HEK293 (cell line): ENCODE measurements around the gene LRP10.
"Not testable (repeated sequence)": the region's sequence is repeated elsewhere in the genome, so short reads cannot be mapped to it uniquely, and the experiment has no call there.

Experiments used
- CTCF ChIA-PET: fragments of 350-600 bp; formaldehyde crosslinking; extraction: SDS; loops from one replicate; lab custom pipeline; 2021; ENCODE audit warnings: antibody characterized with exemption; lab: Yijun Ruan, JAX
- POLR2A ChIA-PET: fragments of 300-600 bp; formaldehyde crosslinking; extraction: SDS; loops from one replicate; lab custom pipeline; 2020; ENCODE audit warnings: antibody characterized with exemption, inconsistent platforms; lab: Yijun Ruan, JAX
- H3K27ac ChIP-seq: fragments of 200-500 bp; sonication (Bioruptor generic); 2 replicates; pipeline ENCODE4 v1.5.1; 2014; ENCODE audit warnings: low read depth, low read length, control low read depth, inconsistent platforms; ENCODE audit errors: extremely low read depth
- H3K36me3 ChIP-seq, 2 experiments: fragments of 200-500 bp in 1 of 2; sonication (Bioruptor generic) in 1 of 2; 1 replicate in 1 of 2; 2 replicates in 1 of 2; pipeline ENCODE4 v1.5.1; 2014 to 2017; ENCODE audit warnings: inconsistent platforms in 2 of 2, low read length in 2 of 2; ENCODE audit not compliant: control insufficient read depth in 2 of 2, insufficient read depth in 1 of 2
- H3K4me1 ChIP-seq: fragments of 200-500 bp; sonication (Bioruptor generic); 2 replicates; pipeline ENCODE4 v1.5.1; 2014; ENCODE audit warnings: mild to moderate bottlenecking, low read length, inconsistent platforms; ENCODE audit not compliant: control insufficient read depth, insufficient read depth
- H3K4me3 ChIP-seq: 2 replicates; pipeline ENCODE4 v1.5.1; 2011; ENCODE audit warnings: low read depth, mild to moderate bottlenecking, control low read depth, low read length, moderate library complexity
- H3K9me3 ChIP-seq: fragments of 200-500 bp; sonication (Bioruptor generic); 2 replicates; pipeline ENCODE4 v1.5.1; 2014; ENCODE audit warnings: low read depth, low read length, inconsistent platforms; ENCODE audit not compliant: control insufficient read depth, insufficient read depth
- GLIS1 ChIP-seq: fragments of 450-650 bp; formaldehyde crosslinking; IDR thresholded peaks from 2 replicates; pipeline ENCODE4 v1.5.1; 2016; ENCODE audit warnings: missing biosample characterization, missing genetic modification characterization
- IKZF3 ChIP-seq: fragments of 450-650 bp; IDR thresholded peaks from 2 replicates; pipeline ENCODE4 v1.5.0; 2018; ENCODE audit warnings: missing biosample characterization, mild to moderate bottlenecking, missing genetic modification characterization, moderate library complexity
- KLF9 ChIP-seq: fragments of 450-650 bp; formaldehyde crosslinking; IDR thresholded peaks from 2 replicates; pipeline ENCODE4 v1.5.1; 2016; ENCODE audit warnings: missing biosample characterization, missing genetic modification characterization, low read depth
- OVOL3 ChIP-seq: fragments of 450-650 bp; formaldehyde crosslinking; IDR thresholded peaks from 2 replicates; pipeline ENCODE4 v1.5.1; 2016; ENCODE audit warnings: missing biosample characterization, missing genetic modification characterization
- SALL2 ChIP-seq: fragments of 450-650 bp; formaldehyde crosslinking; IDR thresholded peaks from 2 replicates; pipeline ENCODE4 v1.5.0; 2017; ENCODE audit warnings: missing biosample characterization, mild to moderate bottlenecking, missing genetic modification characterization, borderline replicate concordance
- SCRT2 ChIP-seq: fragments of 450-650 bp; formaldehyde crosslinking; IDR thresholded peaks from 2 replicates; pipeline ENCODE4 v1.5.1; 2016; ENCODE audit warnings: missing biosample characterization, missing genetic modification characterization
- TRIM28 ChIP-seq: IDR thresholded peaks from 2 replicates; pipeline ENCODE4 v1.6.1; 2011; ENCODE audit warnings: low read length, control low read depth, borderline replicate concordance
- ZNF112 ChIP-seq: fragments of 450-650 bp; formaldehyde crosslinking; IDR thresholded peaks from 2 replicates; pipeline ENCODE4 v1.5.0; 2017; ENCODE audit warnings: missing biosample characterization, missing genetic modification characterization
- ZNF146 ChIP-seq: fragments of 450-650 bp; formaldehyde crosslinking; IDR thresholded peaks from 2 replicates; pipeline ENCODE4 v1.5.1; 2016; ENCODE audit warnings: missing biosample characterization, missing genetic modification characterization
- ZNF311 ChIP-seq: fragments of 450-650 bp; formaldehyde crosslinking; IDR thresholded peaks from 2 replicates; pipeline ENCODE4 v1.5.1; 2017; ENCODE audit warnings: missing biosample characterization, missing genetic modification characterization, borderline replicate concordance
- ZNF341 ChIP-seq: fragments of 450-650 bp; formaldehyde crosslinking; IDR thresholded peaks from 2 replicates; pipeline ENCODE4; 2016; ENCODE audit warnings: low read depth, missing biosample characterization, missing genetic modification characterization
- ZNF626 ChIP-seq: fragments of 450-650 bp; sonication (Bioruptor Pico); formaldehyde crosslinking; IDR thresholded peaks from 2 replicates; pipeline ENCODE4 v1.5.1; 2018; ENCODE audit warnings: missing biosample characterization, missing genetic modification characterization, inconsistent platforms
- ZNF747 ChIP-seq: fragments of 450-650 bp; formaldehyde crosslinking; IDR thresholded peaks from 2 replicates; pipeline ENCODE4 v1.5.1; 2016; ENCODE audit warnings: missing biosample characterization, missing genetic modification characterization
- ZNF830 ChIP-seq: fragments of 450-650 bp; IDR thresholded peaks from 2 replicates; pipeline ENCODE4 v1.5.0; 2018; ENCODE audit warnings: missing biosample characterization, missing genetic modification characterization, low read depth, mild to moderate bottlenecking, moderate library complexity
- TF ChIP-seq, protein P1 (sequence below): fragments of 450-650 bp; formaldehyde crosslinking; IDR thresholded peaks from 2 replicates; pipeline ENCODE4 v1.5.1; 2016; ENCODE audit warnings: missing biosample characterization, missing genetic modification characterization
- TF ChIP-seq, protein P2 (sequence below): fragments of 450-650 bp; formaldehyde crosslinking; IDR thresholded peaks from 2 replicates; pipeline ENCODE4 v1.5.1; 2016; ENCODE audit warnings: missing biosample characterization, missing genetic modification characterization
- TF ChIP-seq, protein P3 (sequence below): fragments of 450-650 bp; formaldehyde crosslinking; IDR thresholded peaks from 2 replicates; pipeline ENCODE4 v1.5.1; 2017; ENCODE audit warnings: missing biosample characterization, missing genetic modification characterization

The LRP10 gene

DNA sequence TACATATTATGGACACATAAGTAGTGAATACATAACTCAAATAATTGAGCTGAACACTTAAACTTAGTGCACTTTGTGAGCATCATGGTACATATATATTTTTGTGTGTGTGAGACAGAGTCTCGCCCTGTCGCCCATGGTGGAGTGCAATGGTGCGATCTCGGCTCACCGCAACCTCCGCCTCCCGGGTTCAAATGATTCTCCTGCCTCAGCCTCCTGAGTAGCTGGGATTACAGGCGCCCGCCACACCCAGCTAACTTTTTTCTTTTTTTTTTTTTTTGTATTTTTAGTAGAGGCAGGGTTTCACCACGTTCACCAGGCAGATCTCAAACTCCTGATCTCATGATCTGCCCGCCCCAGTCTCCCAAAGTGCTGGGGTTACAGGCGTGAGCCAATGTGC is 19.4 kb upstream of the LRP10 start:
- CTCF ChIA-PET: interaction anchor here (0.6 to 9.7 kb wide), 39 partner anchors 9 to 516 kb away, joined by 3 to 115 read pairs (median 6); partner anchors contain the start of genes MMP14, MRPL52, OR6J1 and OXA1L
- H3K36me3 ChIP-seq, H3K4me1 ChIP-seq, H3K4me3 ChIP-seq, H3K27ac ChIP-seq, H3K9me3 ChIP-seq: not testable (repeated sequence)
- POLR2A ChIA-PET: interaction anchor here (0.6 kb wide), 1 partner anchor 857 kb away, joined by 4 read pairs; no protein-coding TSS in a partner anchor

DNA sequence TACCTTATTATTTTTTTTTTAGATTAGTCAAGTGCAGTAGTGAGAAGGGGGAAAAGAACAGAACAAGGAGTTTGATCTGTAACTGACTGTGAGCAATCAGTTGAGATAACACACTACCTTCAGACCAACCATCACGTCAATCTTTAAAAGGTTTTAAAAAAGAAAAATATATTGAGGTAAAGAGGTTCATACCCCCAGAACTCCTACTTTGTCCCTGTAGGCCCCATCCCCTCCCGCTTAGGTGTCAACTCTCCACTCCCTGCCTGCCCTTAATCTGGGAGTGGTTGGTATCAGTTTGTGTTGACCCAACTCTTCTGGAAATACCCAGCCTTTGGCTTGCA is 19.0 kb upstream of the LRP10 start:
- H3K27ac ChIP-seq: no peak overlapping the region
- TF ChIP-seq, protein P1, sequence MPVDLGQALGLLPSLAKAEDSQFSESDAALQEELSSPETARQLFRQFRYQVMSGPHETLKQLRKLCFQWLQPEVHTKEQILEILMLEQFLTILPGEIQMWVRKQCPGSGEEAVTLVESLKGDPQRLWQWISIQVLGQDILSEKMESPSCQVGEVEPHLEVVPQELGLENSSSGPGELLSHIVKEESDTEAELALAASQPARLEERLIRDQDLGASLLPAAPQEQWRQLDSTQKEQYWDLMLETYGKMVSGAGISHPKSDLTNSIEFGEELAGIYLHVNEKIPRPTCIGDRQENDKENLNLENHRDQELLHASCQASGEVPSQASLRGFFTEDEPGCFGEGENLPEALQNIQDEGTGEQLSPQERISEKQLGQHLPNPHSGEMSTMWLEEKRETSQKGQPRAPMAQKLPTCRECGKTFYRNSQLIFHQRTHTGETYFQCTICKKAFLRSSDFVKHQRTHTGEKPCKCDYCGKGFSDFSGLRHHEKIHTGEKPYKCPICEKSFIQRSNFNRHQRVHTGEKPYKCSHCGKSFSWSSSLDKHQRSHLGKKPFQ: no peak
- no peak for TF ChIP-seq ZNF747 (tag by site-specific recombination)
- no peak for TF ChIP-seq OVOL3 (tag by site-specific recombination)
- TF ChIP-seq, protein P2, sequence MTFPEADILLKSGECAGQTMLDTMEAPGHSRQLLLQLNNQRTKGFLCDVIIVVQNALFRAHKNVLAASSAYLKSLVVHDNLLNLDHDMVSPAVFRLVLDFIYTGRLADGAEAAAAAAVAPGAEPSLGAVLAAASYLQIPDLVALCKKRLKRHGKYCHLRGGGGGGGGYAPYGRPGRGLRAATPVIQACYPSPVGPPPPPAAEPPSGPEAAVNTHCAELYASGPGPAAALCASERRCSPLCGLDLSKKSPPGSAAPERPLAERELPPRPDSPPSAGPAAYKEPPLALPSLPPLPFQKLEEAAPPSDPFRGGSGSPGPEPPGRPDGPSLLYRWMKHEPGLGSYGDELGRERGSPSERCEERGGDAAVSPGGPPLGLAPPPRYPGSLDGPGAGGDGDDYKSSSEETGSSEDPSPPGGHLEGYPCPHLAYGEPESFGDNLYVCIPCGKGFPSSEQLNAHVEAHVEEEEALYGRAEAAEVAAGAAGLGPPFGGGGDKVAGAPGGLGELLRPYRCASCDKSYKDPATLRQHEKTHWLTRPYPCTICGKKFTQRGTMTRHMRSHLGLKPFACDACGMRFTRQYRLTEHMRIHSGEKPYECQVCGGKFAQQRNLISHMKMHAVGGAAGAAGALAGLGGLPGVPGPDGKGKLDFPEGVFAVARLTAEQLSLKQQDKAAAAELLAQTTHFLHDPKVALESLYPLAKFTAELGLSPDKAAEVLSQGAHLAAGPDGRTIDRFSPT: no peak
- TF ChIP-seq SALL2 (tag by site-specific recombination): no peak
- no peak for TF ChIP-seq ZNF830 (tag by site-specific recombination)
- TF ChIP-seq ZNF146 (tag by site-specific recombination): no peak
- no peak for TF ChIP-seq ZNF311 (tag by site-specific recombination)
- no peak for TF ChIP-seq KLF9 (tag by site-specific recombination)
- no peak for TF ChIP-seq ZNF626 (tag by site-specific recombination)
- no peak for TF ChIP-seq ZNF341 (tag by site-specific recombination)
- no peak for TF ChIP-seq GLIS1 (tag by site-specific recombination)
- TF ChIP-seq, protein P3, sequence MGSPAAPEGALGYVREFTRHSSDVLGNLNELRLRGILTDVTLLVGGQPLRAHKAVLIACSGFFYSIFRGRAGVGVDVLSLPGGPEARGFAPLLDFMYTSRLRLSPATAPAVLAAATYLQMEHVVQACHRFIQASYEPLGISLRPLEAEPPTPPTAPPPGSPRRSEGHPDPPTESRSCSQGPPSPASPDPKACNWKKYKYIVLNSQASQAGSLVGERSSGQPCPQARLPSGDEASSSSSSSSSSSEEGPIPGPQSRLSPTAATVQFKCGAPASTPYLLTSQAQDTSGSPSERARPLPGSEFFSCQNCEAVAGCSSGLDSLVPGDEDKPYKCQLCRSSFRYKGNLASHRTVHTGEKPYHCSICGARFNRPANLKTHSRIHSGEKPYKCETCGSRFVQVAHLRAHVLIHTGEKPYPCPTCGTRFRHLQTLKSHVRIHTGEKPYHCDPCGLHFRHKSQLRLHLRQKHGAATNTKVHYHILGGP (tag by site-specific recombination): no peak
- TF ChIP-seq IKZF3: no peak
- no peak for TF ChIP-seq TRIM28
- TF ChIP-seq ZNF112 (tag by site-specific recombination): no peak
- no peak for TF ChIP-seq SCRT2 (tag by site-specific recombination)
- H3K36me3 ChIP-seq: no peaks in the 10 kb centered on the region
- H3K4me3 ChIP-seq: no peak overlapping the region
- no peaks in the 10 kb centered on the region for H3K9me3 ChIP-seq
- CTCF ChIA-PET: interaction anchor here (0.6 to 9.7 kb wide), 49 partner anchors 10 to 516 kb away, joined by 3 to 115 read pairs (median 5); partner anchors contain the start of genes MMP14, MRPL52, OR6J1 and OXA1L
- no peaks in the 10 kb centered on the region for H3K4me1 ChIP-seq
- POLR2A ChIA-PET: interaction anchor here (2.5 kb wide), 1 partner anchor 29 kb away, joined by 6 read pairs; no protein-coding TSS in a partner anchor
